Measurements from ENCODE around the gene RD3L. TPM values are rescaled to one million over a fixed set of nuclear protein-coding genes. Genes with fewer than 3 reads are reported as not detected.

The RD3L gene
- total RNA-seq, 1 experiment from 2014 or later = not detected

- Histone ChIP-seq H3K9ac (ENCODE audit: extremely low read depth, insufficient read length, low read length) (no peak overlapping the region), H3K9me3 (ENCODE audit: control insufficient read depth, low read depth, low read length) (no peaks in the 10 kb centered on the region), H2AFZ (ENCODE audit: low read length) (no peak overlapping the region), H3K18ac (ENCODE audit: insufficient read length, low read depth, low read length) (no peak overlapping the region), H4K91ac (ENCODE audit: insufficient read length, low read depth, low read length) (no peak overlapping the region), H2AK5ac (ENCODE audit: insufficient read length, low read length) (no peak overlapping the region), H2BK12ac (ENCODE audit: insufficient read length, low read depth, low read length) (no peak overlapping the region), H4K8ac (replicated peaks; ENCODE audit: insufficient read length, low read depth, low read length) (no peak overlapping the region), H3K27ac (ENCODE audit: insufficient read length, low read depth, low read length) (no peak overlapping the region), H3K79me1 (ENCODE audit: insufficient read depth, low read depth, low read length, poor library complexity, severe bottlenecking) (no peaks in the 10 kb centered on the region), H3K4me2 (ENCODE audit: insufficient read depth, insufficient read length, low read length) (peak overlapping the region; percentile 30), H3K4ac (ENCODE audit: low read depth, low read length) (no peak overlapping the region), H3K27me3 (ENCODE audit: insufficient read depth, low read length) (no peaks in the 10 kb centered on the region; the same call in 1 of the 2 replicates), H2BK120ac (ENCODE audit: low read depth, low read length, poor library complexity, severe bottlenecking) (no peak overlapping the region), H3K14ac (ENCODE audit: insufficient read depth, low read length) (no peak overlapping the region), H2BK15ac (ENCODE audit: low read depth, low read length) (no peak overlapping the region), H2BK5ac (ENCODE audit: insufficient read length, low read length) (no peak overlapping the region), H2BK20ac (ENCODE audit: low read depth, low read length, poor library complexity, severe bottlenecking) (no peak overlapping the region), H3K23me2 (ENCODE audit: insufficient read length, low read depth, low read length, poor library complexity, severe bottlenecking) (no peaks in the 10 kb centered on the region), H3K23ac (ENCODE audit: insufficient read length, low read depth, low read length) (no peak overlapping the region), H3K4me1 (ENCODE audit: insufficient read depth, low read length) (no peaks in the 10 kb centered on the region), H4K5ac (ENCODE audit: insufficient read length, low read depth, low read length) (no peak overlapping the region), H4K20me1 (ENCODE audit: control insufficient read depth, insufficient read depth, insufficient read length) (no peaks in the 10 kb centered on the region), H3K56ac (ENCODE audit: insufficient read length, low read depth, low read length) (no peak overlapping the region), H3K79me2 (ENCODE audit: insufficient read depth, low read length) (no peaks in the 10 kb centered on the region; the same call in 1 of the 2 replicates), H3T11ph (ENCODE audit: low read length) (no peak overlapping the region)
- Mint-ChIP-seq H3K9me3 (no peaks in the 10 kb centered on the region), H3K27me3 (ENCODE audit: low read depth) (peaks cover 2% of the 10 kb centered on the region; the same call in 1 of the 2 replicates), H3K27ac (peak overlapping the region; percentile 40 to 78 (median 59); a peak in 3 of 7 replicates), H3K36me3 (ENCODE audit: insufficient read depth in 1 of 3, low read depth in 3 of 3) (peaks cover 2 to 27% (median 20%) of the 10 kb centered on the region in 3 experiments; a peak in 6 of 7 replicates), H3K4me1 (peaks cover 16 to 17% of the 10 kb centered on the region in 2 experiments), H3K4me3 (peak overlapping the region; percentile 15 to 48; a peak in 4 of 5 replicates)
- no CpG with 5 or more reads among the region's 20 CpGs for WGBS (ENCODE audit: extremely low coverage, insufficient read length, low lambda C conversion rate)
- TF ChIP-seq CTCF (conservative IDR thresholded peaks at IDR 0.05) = peak; percentile 90
- peak; percentile 94 for DNase-seq
Measured at GRCh38 chr14:103910262-103910935, 31.9 kb downstream of the RD3L start.

Measured in H9 (cell line).